Endometrial microvascular endothelial cells (primary cell): ENCODE measurements around the gene B9D1. TPM values are rescaled to one million over a fixed set of nuclear protein-coding genes. Genes with fewer than 3 reads are reported as not detected.

Experiments used
- in situ Hi-C: cut with HindIII; loops from 2 replicates; pipeline ENCODE4 v1.10.0; 2017; ENCODE audit warnings: low sequenced_read_pairs, low pct_unique_long_range_greater_than_20kb; ENCODE audit errors: inconsistent ontology term
- total RNA-seq: library from RNA; depleted of rRNA; stranded (reverse); fragments of >200 nt; gene quantifications from one replicate; pipeline ENCODE4 v1.2.3, GENCODE V29; 2015; ENCODE audit errors: inconsistent ontology term

B9D1 gene
- total RNA-seq, 1 donor from 2014 or later: 32.9 TPM

- in situ Hi-C loops: no loop called here
Measured at GRCh38 chr17:19299866-19300265, 62.7 kb downstream of the B9D1 start.

GRCh38 chr17:19299214-19299747 lies 63.2 kb downstream of the B9D1 start:
- in situ Hi-C loops: no loop called here

GRCh38 chr17:19298569-19299213 lies 63.8 kb downstream of the B9D1 start:
- in situ Hi-C loops: no loop called here

- in situ Hi-C loops: no loop called here
Measured at GRCh38 chr17:19296786-19297778, 65.4 kb downstream of the B9D1 start.

- in situ Hi-C loops: no loop called here
Measured at GRCh38 chr17:19295473-19296135, 66.9 kb downstream of the B9D1 start.

- in situ Hi-C loops: no loop called here
Measured at GRCh38 chr17:19294443-19294842, 68.1 kb downstream of the B9D1 start.

Other genes with a start within 250 kb of the B9D1 start
- gene GRAPL, start 235.1 kb downstream of the B9D1 start, total RNA-seq: 3.5 TPM
- 19.8 TPM for gene EPN2, start 125.4 kb downstream of the B9D1 start, total RNA-seq
- 21.9 TPM for gene MAPK7, start 15.8 kb upstream of the B9D1 start, total RNA-seq
- not detected for gene MFAP4, start 24.5 kb upstream of the B9D1 start, total RNA-seq
- not detected for gene RNF112, start 48.5 kb upstream of the B9D1 start, total RNA-seq
- gene SLC47A1, start 171.1 kb upstream of the B9D1 start, total RNA-seq: 1.7 TPM